Measurements from ENCODE around the gene REEP3.

The REEP3 gene

GRCh38 chr10:63666836-63667383 lies 145.7 kb downstream of the REEP3 start:
- peak; percentile 92 for DNase-seq

- peak; percentile 69 for DNase-seq
Measured at GRCh38 chr10:63667596-63668480, 146.6 kb downstream of the REEP3 start.

DNA sequence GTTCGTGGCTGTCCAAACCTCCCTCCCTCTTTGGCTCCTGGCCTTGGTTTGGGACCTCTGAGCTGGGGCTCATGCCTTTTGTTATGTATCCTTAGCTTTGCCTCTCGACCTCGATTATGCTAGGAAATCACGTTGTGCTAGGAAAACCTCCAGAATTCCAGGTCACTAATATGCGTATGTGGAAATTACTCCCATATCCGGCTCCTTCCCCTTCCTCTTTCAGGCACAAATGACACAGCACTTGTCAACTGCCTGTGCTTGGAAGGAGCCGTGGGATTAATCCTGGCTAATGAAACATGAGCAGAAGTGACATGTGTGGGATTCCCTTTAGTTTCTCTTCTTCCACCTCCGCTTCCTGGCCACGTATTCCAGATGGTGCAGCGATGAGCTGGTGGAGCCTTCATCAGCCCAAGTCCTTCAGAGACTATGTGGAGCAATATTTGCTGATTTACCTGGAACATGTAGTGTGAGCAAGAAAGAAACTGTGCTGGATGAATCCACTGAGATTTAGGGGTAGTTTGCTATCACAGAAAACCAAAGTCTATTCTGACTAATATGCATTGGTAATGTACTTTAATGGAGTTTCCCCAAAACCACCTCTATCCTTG lies 149.2 kb downstream of the REEP3 start:
- DNase-seq: peak; percentile 33

DNA sequence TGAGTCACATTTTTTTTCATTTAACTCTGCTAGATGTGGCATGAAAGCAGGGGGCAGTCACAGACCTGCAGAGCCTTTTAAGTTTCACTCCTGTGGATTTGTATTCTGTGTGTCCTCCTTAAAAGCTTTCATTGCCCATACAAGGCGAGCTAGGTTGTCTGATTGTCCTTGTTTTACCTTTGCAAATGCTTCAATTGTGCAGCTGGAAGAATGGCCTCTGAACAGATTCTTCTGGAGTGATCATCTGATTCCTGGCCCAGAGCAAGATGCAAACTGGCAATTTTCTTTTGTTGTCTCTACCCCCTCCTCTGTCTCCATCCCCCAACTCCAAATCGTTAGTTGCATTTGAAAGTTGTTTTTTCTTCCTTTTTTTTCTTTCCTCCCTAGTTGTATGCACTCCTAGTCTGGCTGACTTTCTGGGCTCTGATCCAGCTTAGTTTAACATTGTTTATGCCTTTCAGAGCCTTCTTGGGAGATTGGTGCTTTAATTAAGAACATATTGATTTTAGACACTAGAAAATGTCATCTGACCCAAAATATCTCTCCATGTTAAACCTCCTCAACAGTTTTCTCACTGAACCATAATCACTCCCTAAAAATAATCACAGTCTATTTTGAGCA lies 150.2 kb downstream of the REEP3 start:
- DNase-seq: peak; percentile 96

DNA sequence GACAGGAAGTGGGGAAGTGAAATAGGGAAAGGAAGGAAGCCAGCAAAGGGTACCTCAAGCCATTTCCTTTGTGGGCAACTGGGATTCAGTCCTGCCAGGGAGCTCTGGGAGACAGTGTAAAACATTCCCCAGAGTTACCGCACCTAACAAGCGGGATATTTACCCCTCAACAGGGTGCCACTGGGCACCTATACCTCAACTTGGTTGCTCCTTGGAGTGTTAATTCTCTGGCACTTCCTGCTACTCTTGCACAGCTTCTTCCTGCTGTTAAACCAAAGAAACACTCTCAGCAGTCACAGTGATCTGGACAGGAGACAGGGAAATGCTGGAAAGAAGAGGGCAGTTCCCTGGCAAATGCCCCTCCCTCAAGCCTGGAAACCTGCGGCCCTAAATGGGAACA lies 151.3 kb downstream of the REEP3 start:
- DNase-seq: no peak

DNA sequence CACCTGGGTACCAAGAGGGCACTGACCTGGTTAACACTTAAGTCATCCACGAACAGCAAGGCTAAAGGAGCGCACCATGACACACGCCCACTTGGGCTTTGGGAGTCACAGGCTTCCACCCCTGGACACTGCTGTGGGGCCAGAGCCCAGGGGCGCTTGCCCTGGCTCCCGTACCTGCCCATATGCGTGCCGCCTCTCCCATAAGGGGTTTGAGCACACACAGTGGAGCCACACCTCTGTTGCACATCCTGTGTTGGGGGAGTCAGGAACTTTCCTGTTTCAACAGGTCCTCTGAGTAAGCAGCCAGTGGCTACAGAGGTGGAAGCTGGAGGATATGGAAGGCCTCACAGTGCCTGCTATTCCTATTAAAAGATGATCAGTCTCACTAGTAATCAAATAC lies 152.0 kb downstream of the REEP3 start:
- no peak for DNase-seq

GRCh38 chr10:63673846-63674245 lies 152.6 kb downstream of the REEP3 start:
- no peak for DNase-seq

Measured in fibroblast of skin of abdomen (primary cell).